Left hindlimb (tissue), 1 donor: ENCODE results near the gene CACNB2.

Source experiments
- DNase-seq: peaks from one replicate; pipeline ENCODE4 v3.0.0-alpha.2; 2018

Gene CACNB2

DNA sequence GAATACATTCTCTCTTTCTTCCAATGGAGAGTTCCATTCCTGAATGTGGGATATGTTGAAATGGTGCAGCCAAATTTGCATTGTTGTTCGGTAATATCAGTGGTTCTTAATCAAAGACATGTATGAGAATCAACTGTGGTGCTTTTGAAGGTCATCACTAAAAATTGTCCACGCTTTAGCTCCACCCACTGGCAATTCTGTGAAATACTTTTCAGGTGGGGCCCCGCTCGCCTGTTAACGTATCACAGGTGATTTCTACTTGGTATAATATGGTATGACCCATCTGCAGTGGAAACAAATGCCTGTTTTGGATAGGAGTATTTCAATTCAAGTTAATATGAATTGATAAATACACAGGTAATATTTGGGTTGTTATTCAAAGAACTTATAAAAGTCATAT is 332.8 kb downstream of the CACNB2 start:
- no peak for DNase-seq

DNA sequence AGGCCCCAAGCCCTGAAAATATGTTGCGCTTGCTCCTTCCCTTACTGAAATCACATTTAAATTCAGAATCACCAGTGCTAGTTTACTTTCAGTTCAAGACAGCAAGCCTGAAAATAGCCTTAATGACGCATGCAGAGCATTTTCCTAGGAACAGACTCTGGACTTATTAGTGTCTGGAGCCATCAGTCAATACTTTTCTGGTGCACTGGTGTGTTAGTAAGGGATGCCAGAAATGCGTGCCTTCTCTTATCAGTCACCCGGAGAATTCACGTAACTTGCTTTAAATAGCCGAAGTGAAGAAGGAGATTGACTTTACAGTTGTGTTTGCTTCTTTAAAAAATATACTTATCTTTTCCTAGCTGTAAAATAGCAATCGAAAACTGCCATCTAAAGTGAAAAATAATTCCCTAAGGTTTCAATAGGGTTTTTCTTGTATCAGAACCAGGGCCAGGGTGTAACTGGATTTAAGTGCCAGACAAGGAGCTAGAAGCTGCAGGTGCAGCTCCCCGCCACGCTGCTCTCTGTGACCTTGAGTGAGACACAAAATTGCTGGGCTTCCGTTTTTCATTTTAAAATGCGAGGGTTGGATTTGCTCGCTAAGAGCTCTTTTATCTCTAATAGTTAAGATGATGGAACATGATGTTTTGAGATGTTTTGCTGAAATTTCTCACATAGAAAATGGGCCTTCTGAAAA is 333.3 kb downstream of the CACNB2 start:
- no peak for DNase-seq

DNA sequence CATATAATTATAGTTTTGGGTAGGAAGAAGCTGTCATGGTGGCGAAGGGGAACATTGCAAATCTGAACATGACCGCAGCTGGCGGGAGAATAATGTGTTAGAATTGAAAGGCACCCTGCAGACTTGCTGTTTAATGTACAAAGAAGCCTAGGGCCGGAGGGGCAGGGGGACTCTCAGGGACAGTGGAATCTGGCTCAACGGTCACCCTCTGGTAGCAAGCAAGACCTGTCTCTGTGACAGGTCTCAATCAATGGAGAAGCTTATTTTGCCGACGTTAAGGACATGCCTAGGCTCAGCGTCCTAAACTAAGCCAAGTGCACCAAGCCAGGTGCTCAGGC is 333.9 kb downstream of the CACNB2 start:
- no peak for DNase-seq

DNA sequence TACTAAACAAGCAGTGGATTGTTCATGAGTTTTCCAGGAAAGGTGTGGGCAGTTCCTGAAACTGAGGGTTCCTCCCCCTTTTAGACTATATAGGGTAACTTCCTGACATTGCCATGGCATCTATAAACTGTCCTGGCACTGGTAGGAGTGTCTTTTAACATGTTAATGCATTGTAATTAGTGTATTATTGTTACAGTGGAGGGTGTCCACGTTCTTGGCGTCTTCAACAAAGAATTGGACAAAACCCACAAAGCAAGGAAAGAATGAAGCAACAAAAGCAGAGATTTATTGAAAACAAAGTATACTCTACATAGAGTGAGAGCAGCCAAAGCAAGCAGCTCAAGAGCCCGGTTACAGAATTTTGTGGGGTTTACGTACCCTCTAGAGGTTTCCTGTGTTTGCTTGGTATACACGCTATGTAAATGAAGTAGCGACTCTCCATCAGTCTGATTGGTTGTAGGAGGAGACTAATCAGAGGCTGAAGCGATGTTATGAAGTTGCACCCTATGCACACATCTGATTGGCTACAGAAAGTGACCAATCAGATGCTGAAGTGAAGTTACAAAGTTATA is 335.9 kb downstream of the CACNB2 start:
- no peak for DNase-seq

GRCh38 chr10:18478354-18478753 is 338.1 kb downstream of the CACNB2 start:
- DNase-seq = no peak

- DNase-seq = no peak
Observed at GRCh38 chr10:18479502-18479901, 339.3 kb downstream of the CACNB2 start.

DNA sequence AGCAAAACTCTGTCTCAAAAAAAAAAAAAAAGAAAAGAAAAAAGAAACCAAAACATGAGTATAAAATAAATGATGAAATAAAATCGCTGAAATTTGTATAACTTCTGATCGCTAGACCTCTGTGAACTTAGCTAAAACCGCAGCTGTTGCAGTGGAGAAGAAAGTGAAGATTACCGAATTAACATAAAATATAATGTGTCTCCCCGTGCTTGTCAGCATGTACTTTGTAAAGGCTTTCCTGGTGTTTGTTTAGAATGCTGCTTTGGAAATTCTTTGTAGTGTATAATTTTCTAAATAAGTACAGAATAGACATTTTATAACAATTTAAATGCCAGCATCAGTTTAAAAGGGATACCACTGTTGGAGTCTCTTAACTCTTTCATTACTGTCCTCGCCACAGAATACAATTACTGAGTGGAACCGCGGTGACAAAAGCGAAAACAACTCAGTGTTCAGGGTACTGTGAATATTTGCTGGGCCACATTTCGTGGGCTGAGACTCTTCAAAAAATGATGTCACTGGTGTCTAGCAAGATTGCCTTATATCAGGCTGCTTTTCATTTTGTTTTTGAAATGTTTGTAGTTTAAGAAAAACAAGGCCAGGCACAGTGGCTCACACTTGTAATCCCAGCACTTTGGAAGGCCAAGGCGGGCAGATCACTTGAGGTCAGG is 343.4 kb downstream of the CACNB2 start:
- no peak for DNase-seq

DNA sequence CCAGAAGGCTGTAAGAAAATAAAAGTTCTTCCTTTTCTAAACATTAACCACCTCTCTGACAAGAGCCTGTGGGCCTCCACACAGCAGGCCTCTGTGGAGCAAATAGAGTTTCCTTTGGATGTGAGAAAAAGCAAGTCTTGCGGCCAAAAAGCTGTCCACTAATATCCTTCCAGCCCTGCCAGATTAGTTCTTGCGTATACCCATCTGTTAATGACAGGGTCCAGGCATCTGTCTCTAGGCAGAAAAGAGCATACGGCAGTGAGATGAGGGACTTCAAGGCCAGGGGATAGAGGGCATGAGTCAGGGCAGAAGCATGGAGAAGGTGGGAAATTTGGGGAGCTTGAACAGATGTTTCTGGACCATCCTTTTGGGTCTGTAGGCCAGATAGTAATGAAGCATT is 346.2 kb downstream of the CACNB2 start:
- no peak for DNase-seq

GRCh38 chr10:18490755-18491154 is 350.5 kb downstream of the CACNB2 start:
- no peak for DNase-seq

DNA sequence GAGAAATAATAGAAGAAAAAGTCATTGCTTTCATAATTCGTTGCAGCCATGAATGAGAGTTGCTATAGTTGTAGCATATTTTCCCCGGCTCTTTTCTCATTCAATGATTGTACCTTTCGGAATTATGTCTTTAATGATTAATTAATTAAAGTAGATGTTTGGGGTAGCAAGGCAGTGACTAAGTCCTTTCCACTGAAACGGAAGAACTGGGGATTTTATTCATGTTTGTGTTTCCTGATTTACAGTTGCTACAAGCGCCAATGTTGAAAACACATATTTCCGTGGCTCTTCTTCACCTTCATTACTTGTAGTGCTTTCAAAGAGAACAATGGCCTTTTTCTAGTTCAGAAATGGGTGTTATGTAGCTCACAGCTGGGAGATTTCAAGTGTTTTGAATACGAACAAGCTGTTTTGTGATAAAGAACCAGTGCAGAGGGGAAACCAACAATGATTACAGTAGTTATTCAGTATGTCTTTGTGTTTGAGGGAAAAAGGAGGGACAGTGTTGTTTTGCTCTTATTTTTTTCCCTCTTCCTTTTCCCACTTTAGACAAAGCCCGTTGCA is 357.7 kb downstream of the CACNB2 start:
- no peak for DNase-seq

DNA sequence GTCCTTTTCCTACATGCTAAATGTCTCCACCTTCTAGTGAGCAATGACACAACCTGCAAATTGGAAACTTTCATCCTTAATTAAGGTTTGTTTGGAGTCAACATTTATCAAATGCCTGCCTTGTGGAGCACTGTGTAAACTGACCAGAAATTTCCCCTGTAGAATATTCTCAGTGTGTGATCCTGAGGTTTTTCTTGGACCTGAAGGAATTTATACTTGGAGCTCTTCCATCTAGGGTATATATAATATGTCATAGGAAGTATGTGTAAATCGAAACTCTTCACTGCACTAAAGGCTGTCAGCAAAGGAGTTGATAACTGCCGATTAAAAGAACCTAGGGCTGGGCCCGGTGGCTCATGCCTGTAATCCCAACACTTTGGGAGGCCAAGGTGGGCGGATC is 358.8 kb downstream of the CACNB2 start:
- DNase-seq = no peak

- no peak for DNase-seq
Observed at GRCh38 chr10:18500576-18500975, 360.4 kb downstream of the CACNB2 start.

- no peak for DNase-seq
Observed at GRCh38 chr10:18501198-18501597, 361.0 kb downstream of the CACNB2 start.

GRCh38 chr10:18501629-18502028 is 361.4 kb downstream of the CACNB2 start:
- DNase-seq = no peak

DNA sequence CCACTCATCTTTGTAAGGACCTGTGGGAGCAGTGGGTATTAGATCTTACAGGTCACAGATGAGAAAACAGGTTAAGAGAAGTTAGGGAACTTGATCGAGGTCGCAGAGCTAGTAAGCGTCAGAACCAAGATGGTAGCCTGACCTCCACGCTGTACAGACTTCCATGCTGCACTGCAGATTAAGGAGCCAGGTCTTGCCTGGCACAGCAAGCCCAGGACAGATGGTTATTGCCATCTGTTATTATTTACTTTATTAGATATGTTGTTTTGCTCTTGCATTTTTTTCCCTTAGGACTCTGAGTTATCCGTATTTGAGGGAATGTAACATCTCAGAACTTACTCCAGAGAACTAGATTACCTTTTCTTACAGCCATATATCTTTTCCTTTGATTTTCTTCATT is 363.9 kb downstream of the CACNB2 start:
- no peak for DNase-seq

DNA sequence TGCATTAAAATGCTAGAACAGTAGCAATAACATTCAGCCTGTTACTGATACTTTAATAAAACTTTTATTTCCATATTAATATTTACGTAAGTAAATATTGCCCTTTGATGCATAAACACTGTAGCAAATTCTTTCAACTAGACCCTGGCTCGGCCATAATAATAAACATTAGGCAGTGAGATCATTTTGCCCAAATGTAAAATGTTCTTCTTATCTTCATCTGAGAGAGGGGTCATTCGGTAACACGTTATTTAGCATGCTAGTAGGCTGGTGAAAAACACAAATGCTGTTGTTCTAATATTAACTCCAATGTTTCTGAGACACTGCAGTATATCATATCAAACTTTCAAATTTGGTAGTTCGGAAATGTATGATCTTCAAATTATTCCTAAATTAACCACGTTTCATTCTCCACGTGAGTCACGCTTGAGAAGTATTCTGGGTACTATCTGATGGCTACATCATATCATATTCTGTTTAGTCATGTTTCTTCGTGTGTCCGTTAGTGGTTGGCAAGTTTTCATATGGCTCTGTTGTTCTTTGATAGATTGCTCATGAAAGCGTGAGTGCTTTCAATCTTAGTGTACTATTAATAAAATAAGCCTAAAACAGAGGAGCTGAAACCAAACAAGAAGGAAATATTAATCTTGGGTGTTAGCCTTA is 365.4 kb downstream of the CACNB2 start:
- no peak for DNase-seq

DNA sequence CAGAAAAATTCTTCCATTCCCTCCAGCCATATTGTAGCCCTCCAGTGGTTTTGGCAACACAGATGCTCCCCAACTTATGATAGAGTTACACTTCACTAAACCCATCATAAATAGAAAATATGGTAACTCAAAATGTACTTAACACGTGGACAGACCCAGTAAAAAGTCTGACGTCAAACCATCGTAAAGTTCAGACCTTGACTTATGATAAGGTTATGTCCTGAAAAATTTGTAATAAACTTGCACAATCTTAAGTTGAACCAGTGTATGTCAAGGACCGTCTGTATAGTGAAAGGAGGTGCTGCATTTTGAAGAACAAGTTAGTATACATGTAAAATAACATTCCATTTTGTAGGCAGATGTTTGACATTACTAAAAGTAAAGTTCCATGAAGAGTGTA is 368.4 kb downstream of the CACNB2 start:
- DNase-seq = no peak

GRCh38 chr10:18514537-18514936 is 374.3 kb downstream of the CACNB2 start:
- DNase-seq = no peak

DNA sequence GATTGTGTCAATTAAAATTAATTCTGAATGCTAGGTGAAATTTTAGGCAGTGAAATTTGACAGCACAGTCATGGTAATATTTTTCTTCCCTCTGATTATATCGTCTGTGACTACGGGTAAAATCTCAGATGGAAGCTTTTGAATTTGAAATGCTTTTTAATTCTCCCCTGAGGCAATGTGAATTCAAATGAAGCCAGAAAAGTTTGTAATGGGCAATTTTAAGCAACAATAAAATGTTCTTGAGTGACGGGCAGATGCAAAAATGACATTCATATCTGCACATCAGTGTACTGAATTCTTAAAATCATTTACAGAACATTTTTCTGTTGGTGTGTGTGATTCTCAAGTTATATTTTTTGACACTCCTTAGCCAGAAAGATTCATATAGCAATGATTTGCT is 376.6 kb downstream of the CACNB2 start:
- DNase-seq = no peak

DNA sequence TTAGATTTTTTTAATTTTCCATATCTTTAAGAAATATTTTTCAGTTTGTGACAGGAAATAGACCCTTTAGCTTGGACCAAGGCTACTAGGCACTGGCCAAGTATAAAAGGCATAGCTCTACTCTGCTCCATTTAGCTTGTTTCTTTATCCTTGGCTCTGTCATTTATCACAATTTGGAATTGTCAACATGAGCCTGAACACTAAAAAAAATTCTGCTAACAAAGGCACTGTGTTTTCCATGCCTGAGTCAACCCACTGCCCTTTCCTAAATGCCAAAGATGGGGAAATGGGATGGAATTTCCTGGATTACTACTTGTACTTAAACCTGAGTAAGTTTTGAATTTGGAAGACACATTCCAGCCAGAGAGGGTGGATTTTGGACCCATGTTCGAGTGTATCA is 382.8 kb downstream of the CACNB2 start:
- DNase-seq = no peak

DNA sequence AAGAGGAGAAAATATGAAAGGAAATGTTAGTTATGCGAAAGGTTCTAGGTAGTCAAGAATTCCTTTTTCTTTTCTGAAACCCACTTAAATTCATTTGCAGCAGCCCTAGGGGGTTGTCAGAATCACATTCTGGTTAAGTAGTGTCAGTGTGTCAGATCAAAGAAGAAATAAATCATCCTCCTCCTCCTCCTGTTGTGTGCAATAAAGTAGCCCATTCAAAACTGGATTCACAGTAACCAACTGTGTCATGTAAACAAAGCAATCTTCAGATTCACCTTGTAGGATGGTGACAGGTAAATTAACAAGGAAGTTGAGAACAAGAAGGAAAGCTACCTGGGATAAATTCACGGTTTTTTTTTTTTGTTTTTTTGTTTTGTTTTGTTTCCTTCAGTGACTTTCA is 383.6 kb downstream of the CACNB2 start:
- DNase-seq = no peak

GRCh38 chr10:18527687-18528086 is 387.5 kb downstream of the CACNB2 start:
- DNase-seq = no peak

GRCh38 chr10:18528292-18528691 is 388.1 kb downstream of the CACNB2 start:
- no peak for DNase-seq
